ENCODE results near the gene TMEM267. TPM values are rescaled to one million over a fixed set of nuclear protein-coding genes. Genes with fewer than 3 reads are reported as not detected.

TMEM267 gene, protein sequence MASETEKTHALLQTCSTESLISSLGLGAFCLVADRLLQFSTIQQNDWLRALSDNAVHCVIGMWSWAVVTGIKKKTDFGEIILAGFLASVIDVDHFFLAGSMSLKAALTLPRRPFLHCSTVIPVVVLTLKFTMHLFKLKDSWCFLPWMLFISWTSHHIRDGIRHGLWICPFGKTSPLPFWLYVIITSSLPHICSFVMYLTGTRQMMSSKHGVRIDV
- total RNA-seq, result 4.2 and 5.6 TPM in 2 replicates

DNA sequence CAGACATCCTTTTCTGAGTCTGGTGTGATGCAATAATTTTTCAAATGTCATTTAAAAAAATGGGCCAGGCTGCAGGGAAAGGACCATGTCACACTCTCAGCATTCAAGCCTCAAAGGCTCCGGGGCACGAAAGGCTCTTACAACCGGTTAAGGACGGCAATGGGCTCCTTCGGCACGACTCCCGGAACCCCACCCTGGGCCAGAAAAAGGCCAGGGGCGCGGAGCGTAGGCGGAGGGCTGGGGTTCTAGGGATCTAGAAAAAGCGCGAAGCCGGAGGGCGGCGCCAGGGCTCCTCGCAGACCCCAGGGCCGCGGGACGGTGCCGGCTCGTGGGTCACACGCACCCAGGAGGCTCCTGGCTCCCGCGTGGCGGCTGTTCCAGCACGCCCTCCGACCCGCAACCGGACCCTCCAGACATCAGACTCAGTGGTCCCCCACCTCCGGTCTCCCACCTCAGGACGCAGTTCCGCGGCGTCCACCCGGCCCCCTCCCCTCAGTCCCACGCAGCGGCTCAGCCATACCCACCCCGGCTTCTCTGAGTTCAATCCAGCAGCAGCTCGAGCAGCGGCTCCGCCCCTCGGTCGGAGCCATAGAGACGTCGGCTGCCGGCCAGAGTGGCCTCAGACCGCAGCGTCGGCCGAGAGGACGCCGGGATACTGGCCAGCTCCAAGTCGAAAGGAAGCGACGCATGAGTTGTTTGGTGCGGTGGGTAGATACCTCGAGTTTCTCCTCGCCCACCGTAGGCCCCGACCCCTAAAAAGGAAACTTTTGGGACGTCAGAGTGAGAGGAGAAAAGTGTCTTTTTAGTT, at the start of gene TMEM267:
Gene TMEM267, minus strand, starts transcription at position 568 of the 808 bp plus-strand sequence. CDS start 29,896 bp downstream, outside the sequence.

DNA sequence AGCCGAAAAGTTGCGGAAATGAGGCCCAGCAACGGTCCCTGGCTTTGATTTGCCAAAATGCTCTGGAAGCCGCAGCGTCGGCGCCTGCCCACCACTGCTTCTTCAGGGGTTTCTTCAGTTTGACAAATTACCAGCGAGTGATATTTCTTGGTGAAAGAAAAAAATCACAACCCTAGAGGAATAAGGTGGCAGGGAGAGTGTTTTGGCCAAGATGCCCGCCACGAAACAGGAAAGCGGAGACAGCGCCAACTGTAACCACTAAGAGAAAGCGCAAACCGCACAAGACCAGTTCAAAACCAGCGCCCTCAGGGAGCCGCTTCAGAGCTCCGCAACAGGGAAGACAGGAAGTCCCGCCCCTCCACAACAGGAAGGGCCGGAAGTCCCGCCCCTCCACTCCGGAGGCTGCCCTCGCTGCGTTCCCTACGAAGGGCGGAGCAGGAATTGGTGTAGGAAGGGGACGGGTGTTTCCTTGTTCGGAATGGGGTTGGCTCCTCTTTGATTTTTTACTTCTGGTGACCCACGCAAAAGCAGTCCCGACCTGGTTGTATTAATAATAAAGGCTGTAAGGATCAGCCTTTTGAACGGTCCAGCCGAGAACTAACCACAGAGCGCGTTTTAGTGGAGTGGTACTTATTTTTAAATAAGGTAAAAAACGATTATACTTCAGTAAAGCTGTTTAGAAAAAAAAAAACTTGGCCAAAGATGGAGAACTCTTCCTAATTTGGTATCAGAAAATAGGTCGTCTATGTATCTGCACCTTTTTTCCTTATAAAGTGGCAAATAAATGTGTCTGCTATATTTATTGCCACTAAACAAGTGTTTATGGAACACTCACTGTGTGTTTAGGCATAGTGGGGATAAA, 31.4 kb upstream of the TMEM267 start, which contains the start of gene C5orf34:
Gene C5orf34, minus strand, starts transcription at position 333 of the 862 bp plus-strand sequence. CDS start 5,809 bp downstream, outside the sequence.

DNA sequence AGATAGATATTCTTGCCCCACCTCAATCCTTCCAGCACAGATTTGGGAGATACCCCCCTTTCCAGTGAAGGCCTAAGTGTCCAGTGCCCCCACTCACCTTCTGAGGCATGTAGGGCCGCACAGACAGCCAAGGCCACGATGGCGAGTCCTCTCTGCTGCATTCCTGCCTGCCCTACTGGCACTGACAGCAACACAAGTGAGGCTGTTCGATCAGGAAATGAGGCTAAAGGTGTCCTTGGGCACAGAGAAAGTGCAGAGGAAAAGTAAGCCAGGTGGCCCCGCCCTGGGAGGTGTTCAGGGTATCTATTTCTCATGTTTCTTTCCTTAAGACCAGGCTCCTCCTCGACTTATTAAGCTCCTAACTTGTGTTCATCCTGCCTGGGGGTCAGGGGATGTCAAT, 71.5 kb downstream of the TMEM267 start, which contains the start of gene CCL28:
Gene CCL28, minus strand, starts transcription at position 236 of the 400 bp plus-strand sequence. Its CDS starts 75 bp downstream, at position 161.

Other genes starting within 250 kb of the TMEM267 start
- 247 TPM in 2 replicates for gene HMGCS1, start 170.5 kb downstream of the TMEM267 start, total RNA-seq
- gene CCL28, start 71.5 kb downstream of the TMEM267 start, total RNA-seq, result 0.34 and 0.89 TPM in 2 replicates
- 7.6 and 7.7 TPM in 2 replicates for gene C5orf34, start 31.3 kb upstream of the TMEM267 start, total RNA-seq
- gene PAIP1, start 73.2 kb upstream of the TMEM267 start, total RNA-seq, result 81.2 and 85.6 TPM in 2 replicates
- gene NNT, start 119.3 kb upstream of the TMEM267 start, total RNA-seq, result 29.4 and 35.0 TPM in 2 replicates